ENCODE data around the gene PTPRF.
A peak's percentile ranks its signal among the peaks of the same experiment; 100 is the strongest.

Gene PTPRF

GRCh38 chr1:43558346-43558841 lies 27.7 kb downstream of the PTPRF start:
- no peak overlapping the region for H3K4me3 ChIP-seq (ENCODE audit: low read length)
- no peak for TF ChIP-seq CTCF (IDR thresholded peaks at IDR 0.05; ENCODE audit: insufficient read depth, low read depth, low read length, missing control alignments)
- DNase-seq (ENCODE audit: low read depth), result no peak

- H3K4me3 ChIP-seq (ENCODE audit: low read length), result no peak overlapping the region
These were observed 29.0 kb downstream of the PTPRF start for GRCh38 chr1:43559714-43560113.

GRCh38 chr1:43560286-43560685 lies 29.6 kb downstream of the PTPRF start:
- no peak for TF ChIP-seq CTCF (IDR thresholded peaks at IDR 0.05; ENCODE audit: insufficient read depth, low read depth, low read length, missing control alignments)
- no peak for DNase-seq (ENCODE audit: low read depth)
- no peak overlapping the region for H3K4me3 ChIP-seq (ENCODE audit: low read length)

More at GRCh38 chr1:43559714-43560113, 29.0 kb downstream of the PTPRF start:
- TF ChIP-seq CTCF (IDR thresholded peaks at IDR 0.05; ENCODE audit: insufficient read depth, low read depth, low read length, missing control alignments), result no peak
- DNase-seq (ENCODE audit: low read depth), result no peak

GRCh38 chr1:43563876-43564539 lies 33.3 kb downstream of the PTPRF start:
- DNase-seq (ENCODE audit: low read depth), result peak; percentile 95
- no peak for TF ChIP-seq CTCF (IDR thresholded peaks at IDR 0.05; ENCODE audit: insufficient read depth, low read depth, low read length, missing control alignments)
- H3K4me3 ChIP-seq (ENCODE audit: low read length), result no peak overlapping the region

- no peak for DNase-seq (ENCODE audit: low read depth)
- TF ChIP-seq CTCF (IDR thresholded peaks at IDR 0.05; ENCODE audit: insufficient read depth, low read depth, low read length, missing control alignments), result no peak
- no peak overlapping the region for H3K4me3 ChIP-seq (ENCODE audit: low read length)
These were observed 34.1 kb downstream of the PTPRF start for GRCh38 chr1:43564551-43565348.

- TF ChIP-seq CTCF (IDR thresholded peaks at IDR 0.05; ENCODE audit: insufficient read depth, low read depth, low read length, missing control alignments), result no peak
- no peak for DNase-seq (ENCODE audit: low read depth)
- H3K4me3 ChIP-seq (ENCODE audit: low read length), result no peak overlapping the region
These were observed 35.1 kb downstream of the PTPRF start for GRCh38 chr1:43565600-43566360.

All from epithelial cell of esophagus (primary cell).